HG03139 (cell line): ENCODE data around the gene GPR62.
"Not testable (repeated sequence)": the region's sequence is repeated elsewhere in the genome, so short reads cannot be mapped to it uniquely, and the experiment has no call there.

ENCODE experiments used
- ATAC-seq: cut with Tn5 transposase; IDR thresholded peaks from one replicate; pipeline ENCODE4 v1.9.1; 2021; ENCODE audit not compliant: unreplicated experiment

The GPR62 gene

DNA sequence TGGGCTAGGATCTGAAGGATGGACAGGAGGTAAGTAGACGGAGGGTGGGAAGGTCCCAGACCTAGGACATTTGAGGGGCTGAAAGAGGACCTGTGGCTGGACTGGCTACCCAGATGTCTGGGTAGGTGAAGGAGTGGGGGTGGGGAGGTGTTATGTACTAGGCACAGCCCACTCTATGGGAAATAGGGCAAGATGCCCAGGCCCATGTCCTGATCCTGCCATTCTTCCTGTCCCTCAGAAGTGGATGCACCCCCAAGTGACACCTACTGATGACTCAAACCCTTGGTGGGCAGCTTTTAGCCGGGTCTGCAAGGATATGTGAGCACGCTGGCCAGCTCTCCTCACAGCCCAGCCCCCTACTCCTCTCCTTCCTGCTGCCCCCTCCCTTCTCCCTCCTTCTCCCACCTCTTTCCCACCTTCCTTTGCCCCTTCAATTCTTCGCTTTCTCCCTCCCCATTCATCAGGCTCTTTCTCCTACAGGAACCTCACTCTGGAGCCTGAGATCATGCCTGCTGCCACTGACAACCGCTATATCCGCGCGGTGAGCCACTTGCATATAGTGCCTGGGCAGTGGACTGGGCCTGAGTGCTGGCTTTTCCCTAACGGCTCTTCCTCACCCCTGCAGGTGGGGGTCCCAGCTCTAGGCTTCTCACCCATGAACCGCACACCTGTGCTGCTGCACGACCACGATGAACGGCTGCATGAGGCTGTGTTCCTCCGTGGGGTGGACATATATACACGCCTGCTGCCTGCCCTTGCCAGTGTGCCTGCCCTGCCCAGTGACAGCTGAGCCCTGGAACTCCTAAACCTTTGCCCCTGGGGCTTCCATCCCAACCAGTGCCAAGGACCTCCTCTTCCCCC, 33.3 kb downstream of the GPR62 start:
- ATAC-seq = no peak

DNA sequence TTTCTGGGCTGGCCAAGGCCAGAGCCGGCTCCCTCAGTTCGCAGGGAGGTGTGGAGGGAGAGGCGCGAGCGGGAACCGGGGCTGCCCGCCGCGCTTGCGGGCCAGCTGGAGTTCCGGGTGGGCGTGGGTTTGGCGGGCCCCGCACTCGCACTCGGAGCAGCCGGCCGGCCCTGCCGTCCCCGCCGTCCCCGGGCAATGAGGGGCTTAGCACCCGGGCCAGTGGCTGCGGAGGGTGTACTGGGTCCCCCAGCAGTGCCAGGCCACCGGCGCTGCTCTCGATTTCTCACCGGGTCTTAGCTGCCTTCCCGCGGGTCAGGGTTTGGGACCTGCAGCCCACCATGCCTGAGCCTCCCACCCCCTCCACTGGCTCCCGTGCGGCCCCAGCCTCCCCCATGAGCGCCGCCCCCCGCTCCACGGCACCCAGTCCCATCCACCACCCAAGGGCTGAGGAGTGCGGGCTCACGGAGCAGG, 35.4 kb downstream of the GPR62 start:
- not testable (repeated sequence) for ATAC-seq

DNA sequence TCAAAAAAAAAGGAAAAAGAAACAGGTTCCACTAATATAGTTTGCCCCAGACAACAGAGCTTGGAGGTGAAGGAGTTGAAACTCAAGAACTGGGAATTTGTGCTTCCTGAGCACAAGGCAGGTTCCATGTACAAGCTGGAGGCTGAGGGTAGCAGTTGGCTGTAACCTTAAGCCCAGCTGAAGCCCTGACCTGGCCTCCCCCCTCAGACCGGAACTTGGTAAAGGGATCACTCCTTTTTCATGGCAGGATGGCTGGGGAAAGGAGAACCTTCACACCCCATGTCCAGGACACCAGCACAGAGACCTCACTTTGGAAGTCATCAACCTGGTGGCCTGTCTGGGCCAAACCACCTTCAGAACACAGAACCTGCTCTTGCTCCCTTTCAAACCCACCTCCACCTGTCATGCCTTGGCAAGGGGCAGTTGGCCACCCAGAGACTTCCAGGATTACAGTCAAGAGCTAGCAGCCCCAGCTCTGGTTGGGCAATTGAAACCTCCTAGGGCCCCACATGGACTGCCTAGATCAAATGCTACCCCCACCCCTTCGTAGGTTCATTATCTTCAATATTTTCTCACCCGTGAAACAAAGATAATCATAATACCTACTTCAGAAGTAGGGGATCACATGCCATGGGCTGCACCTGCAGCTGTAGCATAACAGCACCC, 37.0 kb downstream of the GPR62 start:
- ATAC-seq = no peak

GRCh38 chr3:51993657-51994056, 38.5 kb downstream of the GPR62 start:
- ATAC-seq = not testable (repeated sequence)

DNA sequence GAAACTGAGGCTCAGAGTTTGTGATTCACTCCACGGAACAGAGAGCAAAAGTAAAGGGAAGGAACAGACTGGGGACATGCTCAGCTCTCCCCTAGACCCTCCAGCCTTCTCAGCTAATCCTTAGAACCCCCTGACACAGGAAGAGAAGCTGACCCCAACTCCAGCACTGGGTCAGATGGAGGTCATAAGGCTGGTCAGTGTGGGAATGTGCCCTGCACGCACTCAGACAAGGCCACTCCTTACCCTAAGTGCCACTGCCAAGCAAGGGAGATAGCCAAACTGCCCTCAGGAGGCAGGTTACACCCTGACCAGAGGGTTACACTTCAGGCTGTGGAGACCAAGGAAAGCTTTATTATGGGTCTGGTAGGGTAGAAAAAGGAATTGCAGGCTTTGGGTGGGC, 39.3 kb downstream of the GPR62 start:
- no peak for ATAC-seq

DNA sequence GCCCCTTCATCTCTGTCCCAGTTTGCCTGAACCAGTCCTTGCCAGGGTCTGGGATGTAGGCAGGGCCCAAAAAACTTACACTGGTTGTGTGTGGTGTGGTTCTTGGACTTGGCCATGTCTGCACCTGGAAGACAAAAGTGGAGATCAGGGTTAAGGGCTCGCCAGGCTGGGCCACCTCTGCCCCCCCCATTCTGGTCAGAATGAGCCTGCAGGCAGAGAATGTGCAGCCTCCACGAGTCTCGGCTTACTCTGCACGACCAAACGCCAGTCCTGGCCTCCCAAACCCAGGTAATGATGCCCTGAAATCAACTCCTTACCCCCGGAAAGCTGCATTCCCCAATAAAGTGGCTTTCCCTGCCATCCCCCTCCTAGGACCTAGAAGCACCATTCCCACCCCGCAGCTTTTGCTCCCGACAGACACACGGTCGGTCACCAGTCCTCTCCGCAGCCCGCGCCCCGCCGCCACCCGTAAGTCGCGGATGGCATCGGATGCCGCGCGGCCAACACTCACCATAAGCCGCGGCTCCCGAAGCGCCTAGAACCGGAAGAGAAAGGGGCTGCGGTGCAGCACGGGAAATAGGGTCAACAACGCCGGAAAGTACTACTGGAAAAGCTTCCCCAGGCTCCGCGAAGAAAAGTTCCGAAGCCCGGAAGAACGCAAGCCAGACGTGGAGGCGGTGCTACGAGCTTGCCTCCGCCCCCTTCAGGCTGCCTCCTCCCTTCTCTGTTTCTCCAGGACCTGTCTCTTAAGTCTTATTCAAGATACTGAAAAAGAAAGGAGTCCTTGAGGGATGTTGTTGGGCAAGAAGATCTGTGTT, 40.4 kb downstream of the GPR62 start, which contains the start of gene RPL29:
Gene RPL29 (minus strand): TSS at position 550 of the 818 bp plus-strand sequence. CDS start 434 bp downstream, at position 116.
- ATAC-seq = peak; percentile 75

GRCh38 chr3:51997172-51997571, 42.0 kb downstream of the GPR62 start:
- no peak for ATAC-seq

DNA sequence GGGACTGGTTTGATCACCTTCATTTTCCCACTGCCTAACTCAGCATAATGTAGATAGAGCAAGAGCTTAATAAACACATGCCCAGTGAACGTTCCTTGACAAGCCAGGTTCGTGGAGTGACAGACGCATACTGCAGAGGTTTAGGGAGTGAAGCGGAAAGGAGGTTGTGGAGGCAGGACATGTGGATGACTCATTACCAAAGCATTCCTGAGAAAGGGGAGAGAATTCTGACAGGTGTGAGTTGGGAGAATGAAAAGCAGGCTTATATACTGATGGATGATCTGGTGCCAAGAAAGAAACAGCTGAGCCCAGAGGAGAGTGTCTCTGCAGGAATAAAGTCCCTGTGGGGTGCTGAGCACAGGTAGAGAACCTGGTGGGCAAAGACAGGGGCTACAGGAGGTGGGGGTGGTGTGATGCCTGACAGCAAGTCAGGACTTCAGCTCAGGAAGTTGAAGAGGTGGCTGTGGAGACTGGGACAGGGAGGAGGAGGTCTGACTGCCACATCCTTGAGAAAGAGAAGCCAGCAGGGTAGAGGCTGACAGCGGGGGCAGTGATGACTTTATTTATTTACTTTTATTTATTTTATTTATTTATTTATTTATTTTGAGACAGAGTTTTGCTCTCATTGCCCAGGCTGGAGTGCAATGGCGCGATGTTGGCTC, 42.9 kb downstream of the GPR62 start:
- no peak for ATAC-seq

DNA sequence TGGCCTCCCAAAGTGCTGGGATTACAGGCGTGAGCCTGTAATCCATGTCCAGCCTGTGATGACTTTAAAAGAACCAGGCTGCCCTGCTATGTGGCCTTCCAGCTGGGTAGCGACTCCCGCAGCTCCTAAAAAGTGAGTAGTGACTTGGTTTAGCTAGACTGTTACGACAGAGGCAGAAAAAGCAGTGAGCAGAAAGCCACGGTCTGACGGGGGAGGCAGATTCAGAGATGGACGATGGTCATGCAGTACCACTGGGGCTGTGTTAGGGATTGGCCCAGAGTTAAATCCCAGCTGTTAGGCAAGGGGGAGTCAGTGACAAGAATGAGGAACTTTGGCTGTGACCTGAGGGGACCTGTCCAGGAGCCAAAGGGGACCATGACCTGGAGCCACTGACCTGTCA, 43.6 kb downstream of the GPR62 start:
- no peak for ATAC-seq

DNA sequence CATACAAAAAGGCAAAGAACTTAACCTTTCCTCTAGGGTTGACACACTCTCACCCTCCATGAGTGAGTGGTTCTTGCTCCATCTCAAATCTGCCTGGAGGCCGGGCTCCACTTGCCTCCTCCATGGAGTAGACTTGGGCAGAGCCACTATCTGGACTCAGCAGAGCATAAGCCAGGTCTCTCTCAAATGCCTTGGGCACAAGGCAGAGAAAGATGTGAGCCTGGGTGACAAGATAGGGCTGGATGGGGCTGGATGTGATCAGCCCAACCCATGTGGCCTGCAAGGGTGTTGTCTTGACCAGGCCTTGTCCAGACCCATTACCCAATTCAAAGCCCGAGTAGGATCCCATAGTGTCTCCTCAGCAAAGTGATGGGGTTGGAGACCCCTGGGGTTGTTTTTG, 44.7 kb downstream of the GPR62 start:
- no peak for ATAC-seq

DNA sequence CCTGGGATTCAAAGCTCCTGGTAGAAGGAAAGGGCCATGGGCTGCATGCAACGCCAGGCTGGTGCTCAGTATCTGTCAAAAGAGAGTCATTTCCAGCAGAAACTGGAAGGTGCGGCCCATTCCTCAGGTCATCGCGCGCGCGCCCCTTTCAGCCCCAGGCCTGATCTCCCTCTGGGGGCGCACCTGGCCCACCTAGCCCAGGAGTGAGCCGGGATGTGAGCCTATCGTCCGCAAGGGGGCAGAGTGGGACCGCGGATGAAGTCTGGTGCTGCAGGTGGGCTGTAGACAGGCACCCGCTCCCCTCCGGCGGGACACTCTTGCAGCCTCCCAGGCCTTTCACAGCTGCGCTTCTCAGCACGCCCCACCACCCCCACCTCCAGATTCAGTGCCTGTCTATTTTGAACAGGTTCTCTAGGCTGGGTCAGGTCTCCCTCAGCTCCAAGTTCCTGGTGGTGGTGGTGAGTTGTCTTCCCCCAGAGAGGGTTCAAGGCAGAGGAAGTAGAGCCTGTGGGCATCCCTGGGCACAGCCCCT, 46.3 kb downstream of the GPR62 start:
- peak; percentile 64 for ATAC-seq

DNA sequence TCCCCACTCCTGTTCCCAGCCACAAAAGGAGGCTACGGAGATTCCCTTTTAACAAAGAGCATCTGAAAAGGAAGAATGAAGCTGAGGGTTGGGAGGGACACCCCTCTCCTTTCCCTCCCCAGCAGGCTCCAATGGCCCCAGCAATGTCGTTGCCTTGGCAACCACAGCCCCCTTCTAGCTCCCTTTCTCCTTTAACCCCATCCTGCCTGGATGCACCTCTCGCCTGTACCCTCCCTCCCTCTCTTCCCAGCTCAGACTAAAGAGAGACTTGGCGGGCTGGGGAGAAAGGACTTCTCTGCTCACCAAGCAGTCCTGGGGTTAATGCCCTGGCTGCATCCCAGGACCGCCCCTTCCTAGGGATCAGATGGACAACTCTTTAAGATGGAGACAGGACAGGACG, 47.6 kb downstream of the GPR62 start:
- ATAC-seq = no peak

DNA sequence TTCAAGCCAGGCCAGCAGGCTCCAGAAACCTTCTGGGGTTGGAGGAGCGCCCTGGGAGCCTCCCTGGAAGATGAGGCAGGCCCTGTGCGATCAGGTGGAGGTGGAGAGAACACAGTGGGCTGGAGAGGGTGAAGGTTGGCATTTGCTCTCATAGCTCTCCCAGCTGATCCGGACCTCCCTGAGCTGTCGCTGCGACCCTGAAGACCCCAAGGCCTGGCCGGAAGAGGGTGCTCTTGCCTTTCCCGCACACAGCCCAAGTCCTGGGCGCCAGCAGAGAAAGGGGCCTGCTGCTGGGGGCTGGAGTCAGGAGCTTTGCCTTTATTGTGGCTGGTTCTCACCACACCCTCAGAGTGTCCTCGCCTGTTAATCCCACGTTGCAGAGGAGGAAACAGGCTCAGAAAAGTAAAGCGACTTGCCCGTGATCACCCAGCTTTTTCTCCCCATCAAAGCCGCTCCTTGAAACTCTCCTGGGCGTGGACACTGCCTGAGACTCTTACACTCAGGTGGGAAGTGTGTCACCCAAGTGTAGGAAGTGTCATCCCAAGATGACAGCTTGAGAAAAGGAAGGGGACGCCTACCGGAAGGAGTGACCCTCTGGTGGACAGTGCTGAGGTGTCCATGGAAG, 49.1 kb downstream of the GPR62 start:
- ATAC-seq = no peak

DNA sequence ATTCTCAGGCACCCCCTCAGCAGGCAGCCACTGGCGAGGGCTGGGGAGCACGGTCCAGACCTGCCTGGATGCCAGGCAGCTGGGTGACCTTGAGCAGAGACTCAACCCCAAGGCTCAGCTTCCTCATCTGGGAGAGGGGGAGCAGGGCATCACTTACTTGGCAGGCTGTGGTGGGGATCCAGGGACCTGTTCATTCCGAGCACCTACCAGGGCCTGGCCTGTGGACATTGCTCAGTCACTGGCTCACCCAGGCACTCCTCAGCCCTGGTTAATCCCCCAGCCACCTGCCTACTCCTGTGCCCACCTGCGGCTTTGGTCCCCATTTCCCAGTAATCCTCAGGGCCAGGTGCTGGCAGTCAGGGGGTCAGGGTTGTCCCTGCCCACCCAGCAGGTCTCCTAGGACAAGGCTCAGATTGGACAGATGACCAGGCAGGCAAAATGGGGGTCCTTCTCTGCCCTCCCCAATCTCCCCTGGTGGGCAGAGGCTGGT, 49.8 kb downstream of the GPR62 start:
- ATAC-seq = no peak

DNA sequence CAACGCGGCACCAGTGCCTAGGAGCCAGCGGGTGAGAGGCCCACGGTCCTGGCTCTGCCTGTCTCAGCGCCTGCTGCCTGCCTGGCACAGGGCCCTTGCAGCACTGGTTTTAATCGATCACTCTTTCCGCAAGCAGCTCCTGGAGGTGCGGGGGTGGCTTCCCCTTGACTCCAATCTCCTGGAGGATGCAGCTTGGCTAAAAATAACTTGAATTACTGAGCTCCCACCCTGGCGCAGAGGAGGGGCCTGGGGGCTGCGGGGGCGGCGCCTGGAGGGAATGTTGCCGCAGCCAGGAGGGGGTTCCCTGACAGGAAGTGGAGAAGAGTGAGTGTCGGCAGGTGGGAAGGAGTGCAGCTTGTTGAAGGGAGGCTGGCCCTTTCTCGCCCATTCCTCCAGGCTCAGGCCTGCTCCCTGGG, 50.4 kb downstream of the GPR62 start:
- no peak for ATAC-seq

GRCh38 chr3:52006017-52006819, 51.0 kb downstream of the GPR62 start:
- no peak for ATAC-seq

DNA sequence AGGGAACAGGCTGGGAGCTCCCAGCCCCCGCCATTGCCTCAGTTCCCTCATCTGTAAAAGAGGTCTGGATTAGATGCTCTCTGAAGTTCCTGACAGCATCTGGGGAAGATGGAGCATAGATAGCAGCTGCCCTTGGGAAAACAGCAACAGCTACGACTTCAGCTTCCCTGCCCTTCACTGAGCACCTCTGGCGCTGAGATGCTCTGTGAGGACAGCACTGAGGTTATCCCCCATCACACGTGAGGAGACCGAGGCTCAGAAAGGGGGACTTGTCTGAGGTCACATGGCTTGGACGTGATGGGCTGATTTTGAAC, 51.6 kb downstream of the GPR62 start:
- ATAC-seq = no peak
